Measurements from ENCODE around the gene GNPTG.
"Not testable (repeated sequence)": the region's sequence is repeated elsewhere in the genome, so short reads cannot be mapped to it uniquely, and the experiment has no call there.

The GNPTG gene

DNA sequence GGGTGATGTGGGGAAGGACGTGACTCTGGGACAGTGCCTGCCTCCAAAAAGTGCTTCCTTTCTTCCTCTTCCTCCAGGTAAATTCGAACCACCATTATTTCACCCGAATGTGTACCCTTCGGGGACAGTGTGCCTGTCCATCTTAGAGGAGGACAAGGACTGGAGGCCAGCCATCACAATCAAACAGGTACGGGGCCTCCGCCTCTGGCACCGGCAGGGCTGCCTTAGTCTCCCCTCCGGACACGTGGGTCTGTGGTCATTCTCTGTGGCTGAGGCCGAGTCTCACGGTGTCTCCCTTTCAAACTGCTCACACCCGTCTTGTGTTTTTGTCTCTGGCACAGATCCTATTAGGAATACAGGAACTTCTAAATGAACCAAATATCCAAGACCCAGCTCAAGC is 31.6 kb upstream of the GNPTG start:
- DNase-seq = no peak

DNA sequence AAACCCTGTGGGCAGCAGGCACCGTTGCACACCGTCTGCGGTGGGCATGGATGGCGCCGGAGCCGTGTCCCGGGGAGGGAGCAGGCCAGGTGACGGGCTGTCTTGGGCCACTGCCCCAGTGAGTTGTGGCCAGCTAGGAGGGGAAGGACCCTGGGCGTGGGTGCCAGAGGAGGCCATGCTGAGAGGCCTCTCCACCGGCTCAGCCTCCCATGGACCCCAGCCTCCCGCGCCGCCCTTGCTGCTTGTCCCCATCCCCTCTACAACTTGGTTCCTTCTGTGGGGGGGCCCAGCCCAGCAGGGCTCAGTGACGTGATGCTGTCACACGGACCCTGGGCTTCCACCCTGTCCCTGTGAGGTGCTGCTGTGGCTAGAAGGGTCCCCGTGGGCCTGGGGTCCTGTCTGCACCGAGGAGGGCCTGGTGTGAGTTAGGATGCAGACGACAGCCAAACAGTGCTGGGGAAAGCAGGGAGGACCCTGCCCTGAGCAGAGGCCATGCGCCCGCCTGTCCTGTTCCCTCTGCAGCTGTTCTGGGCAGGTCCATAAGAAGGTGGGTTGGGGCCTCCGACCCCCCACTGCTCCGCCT is 31.0 kb upstream of the GNPTG start:
- no peak for DNase-seq

DNA sequence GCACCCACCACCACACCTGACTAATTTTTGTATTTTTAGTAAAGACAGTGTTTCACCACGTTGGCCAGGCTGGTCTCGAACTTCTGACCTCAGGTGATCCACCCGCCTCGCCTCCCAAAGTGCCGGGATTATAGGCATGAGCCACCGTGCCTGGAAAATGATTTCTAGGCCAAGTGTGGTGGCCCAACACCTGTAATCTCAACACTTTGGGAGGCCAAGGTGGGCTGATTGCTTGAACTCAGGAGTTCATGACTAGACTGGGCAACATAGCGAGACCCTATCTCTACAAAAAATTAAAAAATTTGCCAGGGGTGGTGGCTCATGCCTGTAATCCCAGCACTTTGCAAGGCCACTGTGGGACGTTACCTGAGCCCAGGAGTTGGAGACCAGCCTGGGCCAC is 29.3 kb upstream of the GNPTG start:
- no peak for DNase-seq

DNA sequence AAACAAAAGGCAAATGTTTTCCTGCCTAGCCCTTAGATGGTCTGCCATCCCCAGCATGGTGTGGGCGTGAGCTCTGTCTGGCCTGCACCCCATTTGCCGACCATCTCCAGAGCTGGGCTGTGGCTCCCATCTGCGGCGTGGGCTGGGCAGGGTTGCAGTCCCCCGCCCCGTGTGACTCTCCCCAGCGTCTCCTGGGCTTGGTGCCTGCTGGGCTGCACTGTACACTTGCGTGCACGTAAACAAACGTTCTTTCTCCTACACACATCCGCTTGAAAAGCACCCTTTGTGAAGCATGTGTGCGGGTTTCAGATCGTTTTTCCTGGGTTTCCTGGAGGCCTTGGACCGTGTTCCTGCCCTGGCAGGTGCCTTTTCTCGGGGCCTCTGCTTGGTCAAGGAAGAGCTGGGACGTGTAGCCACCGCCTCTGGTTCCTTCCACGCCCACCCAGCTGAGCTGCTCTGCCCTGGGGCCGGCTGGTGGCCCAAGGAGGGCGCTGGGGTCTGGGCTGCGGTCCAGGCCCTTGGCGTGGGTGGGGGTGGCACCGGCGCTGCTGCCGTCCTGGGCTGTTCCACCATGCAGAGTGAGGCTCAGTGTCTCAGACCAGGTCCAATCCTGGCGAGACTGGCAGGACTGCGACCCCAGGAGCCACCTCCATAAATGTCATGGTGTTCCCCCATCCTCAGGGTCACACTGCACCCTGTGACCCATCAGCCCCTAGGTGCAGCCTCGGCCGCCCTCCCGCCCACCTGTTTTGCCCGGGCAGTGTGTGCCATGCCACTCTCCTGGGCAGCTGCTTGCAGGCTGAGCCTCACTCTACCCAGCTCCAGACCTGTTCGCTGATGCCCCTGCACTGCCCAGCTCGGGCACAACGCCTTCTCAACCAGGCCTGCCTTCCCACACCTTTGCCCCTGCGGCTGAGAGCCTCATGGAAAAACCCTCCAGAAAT is 28.2 kb upstream of the GNPTG start:
- DNase-seq = no peak

DNA sequence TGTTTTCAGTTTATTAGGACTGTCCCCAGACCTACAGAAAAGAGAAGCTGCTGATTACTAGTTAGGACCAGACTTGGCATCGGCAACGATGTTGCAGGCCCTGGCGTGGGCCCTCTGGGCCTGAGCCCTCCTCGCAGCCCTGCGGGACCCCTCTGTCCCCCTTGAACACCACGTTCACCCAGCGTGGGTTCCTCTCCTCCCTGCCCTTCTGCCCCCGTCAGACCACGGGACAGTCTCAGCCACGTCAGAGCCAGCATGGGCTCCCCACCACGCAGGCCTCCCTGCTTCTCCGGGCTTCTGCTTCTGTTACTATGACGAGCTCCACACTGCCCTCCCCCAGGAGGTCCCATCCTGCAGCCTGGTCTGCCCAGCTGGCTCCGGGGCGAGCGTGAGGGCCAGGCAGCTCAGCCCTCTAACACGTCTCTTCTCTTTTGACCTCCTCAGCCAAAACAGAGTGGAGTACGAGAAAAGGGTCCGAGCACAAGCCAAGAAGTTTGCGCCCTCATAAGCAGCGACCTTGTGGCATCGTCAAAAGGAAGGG is 27.4 kb upstream of the GNPTG start:
- no peak for DNase-seq

DNA sequence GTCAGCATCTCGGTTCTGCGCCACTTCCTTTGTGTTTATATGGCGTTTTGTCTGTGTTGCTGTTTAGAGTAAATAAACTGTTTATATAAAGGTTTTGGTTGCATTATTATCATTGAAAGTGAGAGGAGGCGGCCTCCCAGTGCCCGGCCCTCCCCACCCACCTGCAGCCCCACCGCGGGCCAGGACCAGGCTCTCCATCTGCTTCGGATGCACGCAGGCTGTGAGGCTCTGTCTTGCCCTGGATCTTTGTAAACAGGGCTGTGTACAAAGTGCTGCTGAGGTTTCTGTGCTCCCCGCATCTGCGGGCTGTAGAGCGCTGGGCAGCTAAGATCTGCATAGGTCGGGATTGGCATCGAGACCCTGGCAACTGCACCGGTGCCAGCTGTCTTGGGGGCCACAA is 26.5 kb upstream of the GNPTG start:
- DNase-seq = no peak

DNA sequence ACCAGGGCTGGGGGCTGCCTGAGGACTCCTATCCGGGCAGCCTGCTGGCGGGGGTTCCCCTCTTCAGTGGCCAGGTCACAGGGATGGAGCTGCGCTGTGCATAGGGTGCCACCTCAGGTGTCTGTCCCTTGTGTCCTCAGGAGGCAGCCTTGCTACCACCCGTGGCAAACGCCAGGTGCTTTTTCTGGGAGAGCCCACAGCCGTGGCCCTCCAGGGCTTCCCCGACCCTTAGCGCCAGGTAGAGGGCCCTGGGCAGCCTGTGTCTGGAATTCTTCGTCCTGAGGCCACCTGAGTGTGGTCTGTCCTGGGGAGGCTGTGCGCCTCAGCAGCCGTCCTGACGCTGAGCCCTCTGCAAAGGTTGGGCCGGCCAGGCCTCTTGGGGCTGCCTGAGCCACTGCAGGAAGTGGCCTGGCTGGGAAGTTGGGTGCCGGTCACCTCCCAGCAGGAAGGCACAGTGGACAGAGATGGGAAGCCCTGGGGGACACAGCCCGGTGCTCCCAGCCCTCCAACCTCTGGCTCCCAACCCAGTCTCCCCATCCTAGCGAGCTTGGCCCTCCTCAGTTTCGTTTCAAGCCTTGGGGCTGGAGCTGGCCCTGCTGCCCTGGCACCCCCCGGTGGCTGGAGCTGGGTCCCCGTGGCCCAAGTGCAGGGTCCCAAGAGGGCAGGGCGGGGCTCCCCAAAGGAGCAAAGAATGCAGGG is 25.9 kb upstream of the GNPTG start:
- no peak for DNase-seq

DNA sequence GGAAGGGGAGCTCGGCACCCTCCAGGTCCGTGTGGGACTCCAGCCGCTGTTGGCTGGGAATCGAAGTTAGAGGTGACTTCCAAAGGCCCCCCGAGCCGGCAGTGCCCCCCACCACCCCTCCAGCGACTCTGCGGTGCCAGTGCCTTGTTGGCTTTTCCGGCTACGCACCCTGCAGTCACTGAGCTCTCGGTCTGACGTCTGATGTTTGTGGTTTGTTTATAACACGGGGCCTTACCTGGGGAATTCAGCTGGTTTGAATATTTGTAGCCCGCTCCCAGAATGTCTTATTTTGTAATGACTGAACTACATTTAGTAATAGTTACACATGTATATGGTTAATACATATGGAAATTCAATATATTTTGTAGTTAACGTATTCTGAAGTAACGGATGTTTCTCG is 25.3 kb upstream of the GNPTG start:
- DNase-seq = no peak

DNA sequence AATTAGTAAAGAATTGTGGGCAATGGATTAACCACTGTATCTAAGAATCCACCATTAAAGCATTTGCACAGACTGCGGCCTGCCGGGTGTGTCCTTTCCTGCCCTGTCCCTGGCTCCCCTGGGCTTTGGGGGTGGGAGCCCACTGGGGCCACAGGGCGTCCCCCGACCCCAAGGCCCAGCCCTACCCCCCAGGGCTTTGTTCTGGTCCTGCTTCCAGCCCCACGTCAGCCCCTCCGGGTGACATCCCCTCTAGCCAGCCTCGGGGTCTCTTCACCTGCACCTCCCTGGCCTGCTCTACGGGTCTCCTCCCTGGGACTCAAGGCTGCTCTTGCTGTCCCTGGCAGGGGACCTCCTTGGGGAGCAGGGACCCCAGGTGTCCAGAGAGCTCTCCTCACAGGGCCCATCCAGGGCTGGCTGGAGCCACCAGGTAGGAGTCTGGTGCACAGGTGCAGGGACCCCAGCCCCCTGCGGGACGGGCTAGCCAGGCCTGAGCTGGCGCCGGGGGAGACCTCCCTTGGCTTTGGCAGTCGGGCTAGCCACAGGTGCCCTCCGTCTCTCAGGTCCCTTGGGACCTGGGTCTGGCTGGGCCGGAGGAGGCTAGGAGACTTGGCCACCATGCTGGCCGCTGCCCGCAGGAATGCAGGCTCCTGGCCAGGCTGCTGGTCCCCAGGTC is 24.6 kb upstream of the GNPTG start:
- no peak for DNase-seq

DNA sequence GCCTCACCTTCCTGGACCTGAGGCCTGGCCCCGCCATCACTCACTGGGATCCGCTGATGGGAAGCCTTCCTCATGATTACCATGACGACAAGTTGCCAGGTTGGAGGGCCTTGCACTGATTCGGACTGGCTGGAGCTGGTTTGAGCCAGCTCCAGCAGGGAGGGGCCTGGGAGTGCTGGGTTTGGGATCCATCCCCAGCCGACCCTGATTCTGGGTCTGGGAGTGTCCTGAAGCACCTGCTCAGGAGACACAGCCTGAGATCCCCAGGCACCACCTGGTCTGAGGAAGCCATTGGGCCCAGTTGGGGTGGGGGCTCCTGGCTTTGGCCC is 24.1 kb upstream of the GNPTG start:
- DNase-seq = no peak

DNA sequence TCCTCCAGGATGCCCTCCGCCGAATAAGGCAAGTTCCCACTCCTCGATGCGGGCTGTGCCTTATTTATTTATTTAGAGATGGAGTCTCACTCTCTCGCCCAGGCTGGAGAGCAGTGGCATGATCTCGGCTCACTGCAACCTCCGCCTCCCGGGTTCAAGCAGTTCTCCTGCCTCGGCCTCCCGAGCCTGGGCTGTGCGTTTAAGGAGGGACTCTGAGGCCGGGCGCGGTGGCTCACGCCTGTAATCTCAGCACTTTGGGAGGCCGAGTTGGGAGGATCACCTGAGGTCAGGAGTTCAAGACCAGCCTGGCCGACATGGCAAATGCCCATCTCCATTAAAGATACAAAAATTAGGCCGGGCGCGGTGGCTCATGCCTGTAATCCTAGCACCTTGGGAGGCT is 23.6 kb upstream of the GNPTG start:
- DNase-seq = not testable (repeated sequence)

DNA sequence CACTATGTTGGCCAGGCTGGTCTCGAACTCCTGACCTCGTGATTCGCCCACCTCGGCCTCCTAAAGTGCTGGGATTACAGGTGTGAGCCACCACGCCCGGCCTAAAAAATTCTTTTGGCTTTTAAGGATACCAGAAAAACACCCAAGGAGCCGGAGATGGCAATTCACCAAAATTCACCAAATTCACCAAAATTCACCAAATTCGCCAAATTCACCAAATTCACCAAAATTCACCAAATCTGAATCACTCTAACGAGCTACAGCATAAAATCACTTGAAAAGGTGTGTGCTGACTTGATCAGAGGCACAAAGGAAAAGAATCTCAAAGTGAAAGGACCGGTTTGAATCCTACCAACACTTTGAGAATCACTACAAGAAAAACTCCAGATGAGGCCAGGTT is 22.8 kb upstream of the GNPTG start:
- not testable (repeated sequence) for DNase-seq

DNA sequence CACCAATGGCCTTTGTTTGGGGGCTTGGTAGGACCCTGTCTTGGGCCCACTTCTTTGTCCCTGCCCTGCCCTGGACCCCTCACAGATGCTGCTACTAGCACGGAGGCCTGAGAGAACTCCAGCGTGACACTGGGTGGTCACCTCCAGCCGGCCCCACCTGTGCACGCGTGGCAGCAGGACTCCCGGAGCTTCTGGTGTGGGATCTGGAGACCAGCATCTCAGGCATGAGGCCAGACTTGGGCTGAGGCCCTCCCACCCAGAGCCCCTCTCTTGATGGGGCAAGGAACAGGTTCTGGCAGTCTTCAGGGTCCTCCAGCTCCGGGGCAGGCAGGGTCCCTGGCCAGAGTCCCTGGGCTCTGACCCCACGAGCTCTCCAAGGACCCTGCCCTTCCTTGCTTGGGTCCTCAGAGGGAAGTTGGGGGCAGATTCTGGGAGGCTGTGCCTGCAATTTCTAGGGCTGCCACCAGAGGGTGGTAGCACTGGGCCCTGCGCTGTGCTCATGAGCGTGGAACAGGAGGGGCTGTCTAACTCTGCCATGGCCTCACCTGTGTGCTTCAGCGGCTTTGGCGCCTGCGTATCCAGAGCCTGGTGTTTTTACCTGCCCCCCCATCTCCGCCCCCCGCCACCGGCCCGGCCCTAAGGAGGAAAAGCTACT is 21.3 kb upstream of the GNPTG start:
- DNase-seq = no peak

DNA sequence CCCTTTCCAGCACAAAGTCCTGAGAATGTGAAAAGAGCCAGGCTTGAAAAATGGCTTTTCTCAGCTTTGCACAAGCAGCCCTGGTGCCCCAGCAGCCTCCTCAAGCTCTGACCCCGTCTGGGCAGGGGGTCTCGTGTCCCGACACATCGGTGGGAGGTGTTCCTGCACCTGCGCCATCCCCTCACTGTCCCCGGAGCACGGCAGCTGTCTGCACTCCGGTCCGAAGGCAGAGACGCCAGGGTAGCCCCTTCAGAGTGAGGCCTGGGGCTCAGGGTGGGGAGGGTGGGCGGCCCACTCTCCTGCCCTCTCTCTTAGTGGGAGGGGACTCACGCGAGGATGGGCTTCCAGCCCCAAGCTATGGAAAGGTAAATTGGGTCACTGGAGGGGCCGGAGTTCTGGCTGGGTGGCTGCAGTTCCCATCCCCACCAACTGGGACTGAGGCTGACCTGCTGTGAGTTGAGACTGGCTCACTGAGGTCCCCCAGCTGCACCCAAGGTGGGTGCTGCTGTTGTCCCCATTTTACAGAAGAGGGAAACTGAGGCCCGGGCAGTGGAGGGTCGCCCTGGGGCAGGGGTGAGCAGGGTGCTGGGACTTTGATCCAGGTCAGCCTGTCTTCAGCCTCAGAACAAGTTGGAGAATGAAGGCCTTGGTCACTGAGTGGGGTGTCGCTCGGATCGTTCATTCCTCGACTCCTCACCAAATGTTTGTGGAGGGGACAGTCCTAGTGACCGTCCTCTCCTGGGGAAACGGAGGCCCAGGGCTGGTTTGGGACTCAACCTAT is 20.6 kb upstream of the GNPTG start:
- DNase-seq = no peak

DNA sequence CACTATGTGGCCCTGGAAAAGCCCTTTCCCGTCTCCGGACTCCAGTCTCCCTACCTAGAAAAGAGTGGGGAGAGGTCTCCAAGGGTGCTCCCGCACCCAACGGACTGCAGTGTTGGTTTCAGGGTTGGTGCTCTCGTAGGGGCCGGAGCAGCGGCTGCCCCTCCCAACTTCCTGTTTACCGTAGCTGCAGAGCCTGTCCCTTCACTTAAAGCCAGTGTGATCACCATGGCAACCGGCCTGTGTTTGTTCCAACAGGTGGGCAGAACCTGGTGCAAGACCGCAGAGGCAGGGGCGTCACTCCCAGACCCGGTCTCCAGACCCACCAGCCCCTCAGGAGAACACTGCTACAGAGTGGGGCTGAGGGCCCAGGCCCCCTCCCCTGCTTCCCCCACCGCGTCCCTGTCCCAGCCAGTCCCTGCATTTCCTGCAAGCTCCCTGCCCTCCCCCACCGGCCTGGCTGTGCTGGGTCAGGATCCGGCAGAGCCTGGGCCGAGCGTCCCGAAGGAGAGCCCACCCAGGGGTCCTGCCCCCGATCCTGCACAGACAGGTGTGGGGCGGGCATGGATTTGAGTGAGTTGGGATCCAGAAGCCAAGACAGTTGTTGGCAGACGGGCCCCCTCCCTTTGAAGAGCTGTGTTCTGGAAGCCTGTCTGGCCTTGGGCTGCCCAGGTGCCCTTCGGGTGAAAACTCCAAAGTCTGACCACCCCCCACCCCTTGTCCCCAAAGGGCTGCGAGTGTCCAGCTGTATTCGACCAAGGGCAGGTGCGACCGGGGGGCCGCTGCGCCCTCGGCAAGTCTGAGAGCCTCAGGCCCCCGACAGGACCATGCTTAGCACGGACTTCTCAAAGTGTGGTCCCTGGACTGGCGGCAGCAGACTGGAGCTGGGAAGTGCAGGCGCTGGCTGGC is 19.8 kb upstream of the GNPTG start:
- DNase-seq = peak; percentile 58

DNA sequence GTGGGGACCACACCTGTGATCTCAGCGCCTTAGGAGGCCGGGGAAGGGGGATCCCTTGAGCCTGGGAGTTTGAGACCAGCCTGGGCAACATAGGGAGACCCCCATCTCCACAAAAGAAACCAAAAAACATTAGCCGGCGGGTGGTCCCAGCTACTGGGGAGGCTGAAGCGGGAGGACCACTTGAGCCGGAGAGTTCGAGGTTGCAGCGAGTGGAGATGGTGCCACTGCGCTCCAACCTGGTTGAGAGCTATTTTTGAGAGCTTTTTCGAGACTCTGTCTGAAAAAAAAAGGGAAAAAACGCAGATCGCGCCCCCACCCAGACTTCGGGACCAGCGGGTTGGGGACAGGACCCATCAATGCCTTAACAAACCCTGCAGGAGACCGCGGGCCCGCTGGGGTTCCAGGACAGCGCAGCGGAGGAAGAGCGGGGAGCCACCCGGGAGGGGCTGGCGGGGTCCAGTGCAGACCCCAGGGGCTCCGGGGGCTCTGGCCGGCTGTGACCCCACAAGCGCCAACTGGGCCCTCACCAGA is 19.0 kb upstream of the GNPTG start:
- no peak for DNase-seq

DNA sequence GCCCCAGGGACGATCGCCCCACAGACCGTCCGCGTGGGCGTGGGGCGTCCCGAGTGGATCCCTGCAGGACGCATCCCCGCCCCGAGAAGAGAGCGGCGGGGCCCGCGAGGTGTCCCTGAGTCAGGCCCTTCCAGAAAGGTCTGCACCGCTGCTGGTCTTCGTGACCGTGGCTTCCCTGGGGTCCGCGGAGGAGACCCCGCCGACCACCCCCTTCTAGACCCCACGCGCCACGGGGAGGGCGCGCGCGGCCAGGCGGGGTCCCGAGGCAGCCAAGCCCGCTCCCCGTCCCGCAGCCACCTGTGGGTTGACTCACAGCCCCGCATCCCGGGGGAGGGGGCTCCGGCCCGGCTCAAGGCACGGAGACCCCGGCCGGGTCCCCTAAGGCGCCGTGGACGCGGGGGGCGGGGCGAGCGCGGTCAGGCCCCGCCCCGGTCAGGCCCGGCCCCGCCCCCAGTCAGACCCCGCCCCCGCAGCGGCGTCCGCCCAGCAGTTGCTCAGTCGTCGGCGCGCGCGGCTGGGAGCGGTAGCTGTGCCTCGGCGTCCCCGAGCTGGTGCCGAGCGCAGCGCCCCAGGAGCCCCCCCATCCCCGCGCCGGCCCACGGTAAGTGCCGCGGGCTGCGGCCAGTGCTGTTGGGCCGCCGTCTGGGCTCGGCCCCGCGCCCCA is 18.4 kb upstream of the GNPTG start, which contains the start of gene BAIAP3:
Gene BAIAP3 (plus strand): TSS at position 497 of the 664 bp plus-strand sequence. CDS start 4,905 bp downstream, outside the sequence.
- no peak for DNase-seq

DNA sequence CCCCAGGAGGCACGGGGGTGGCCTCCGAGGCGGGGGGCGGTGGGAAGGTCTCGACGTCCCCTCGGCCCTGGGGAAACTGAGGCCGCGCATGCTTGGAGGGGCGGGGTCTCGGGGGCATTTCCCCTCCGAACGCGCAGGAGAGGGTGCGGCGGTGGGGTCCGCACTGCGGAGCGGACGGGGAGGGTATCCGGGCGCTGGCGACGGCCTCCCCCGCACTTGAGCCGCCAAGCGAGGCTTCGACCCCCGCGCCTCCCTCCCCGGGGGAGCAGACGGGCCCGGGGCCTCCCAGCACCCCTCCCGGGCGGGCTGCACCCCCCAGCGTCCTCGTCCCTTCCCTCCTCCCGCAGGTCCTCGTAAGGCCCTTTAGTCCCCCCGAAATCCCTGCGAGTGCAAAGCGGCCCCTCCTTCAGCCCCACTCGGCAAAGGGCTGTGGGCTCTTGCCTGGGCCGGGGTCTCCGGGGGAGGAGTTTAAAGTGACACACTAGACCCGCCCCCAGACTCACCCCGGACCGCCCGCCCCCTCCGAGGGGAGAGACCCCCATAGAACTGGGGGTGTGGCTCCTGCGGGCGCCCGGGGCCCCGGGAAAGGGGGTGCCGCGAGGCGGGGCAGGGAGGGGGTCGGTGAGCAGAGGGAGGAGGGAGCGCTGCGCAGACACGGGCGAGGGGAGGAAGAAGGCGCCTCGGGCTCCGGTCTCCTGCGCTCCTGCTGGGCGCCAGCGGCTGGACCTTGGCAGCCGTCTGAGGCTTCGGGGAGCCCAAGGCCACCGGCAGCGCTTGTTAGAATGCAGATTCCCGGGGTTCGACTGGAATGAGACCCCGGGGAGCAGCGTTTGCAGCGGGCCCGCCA is 17.7 kb upstream of the GNPTG start:
- DNase-seq = no peak

DNA sequence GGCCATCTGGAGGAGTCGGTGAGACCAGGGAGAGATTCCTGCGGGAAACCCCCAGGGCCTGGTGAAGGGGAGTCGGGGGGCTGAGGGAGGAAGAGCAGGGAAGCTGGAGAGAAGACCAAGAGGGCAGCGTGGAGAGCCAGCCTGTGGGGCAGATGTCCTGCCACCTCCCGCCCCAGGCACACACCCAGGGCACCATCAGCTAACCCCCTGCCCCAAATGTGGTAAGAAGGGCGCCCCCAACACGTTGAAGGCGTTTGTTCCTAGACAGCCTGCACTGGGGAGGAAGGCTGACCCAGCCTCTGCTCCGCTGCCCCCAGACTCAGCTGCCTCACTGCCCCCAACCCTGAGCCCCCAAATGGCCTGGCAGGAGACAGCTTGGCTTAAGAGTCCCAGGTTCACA is 17.0 kb upstream of the GNPTG start:
- DNase-seq = no peak
